ENCODE data around the gene FIGNL2. TPM values are rescaled to one million over a fixed set of nuclear protein-coding genes. Genes with fewer than 3 reads are reported as not detected.

FIGNL2 gene
- total RNA-seq, 1 donor from 2014 or later: 17.8 TPM

DNA sequence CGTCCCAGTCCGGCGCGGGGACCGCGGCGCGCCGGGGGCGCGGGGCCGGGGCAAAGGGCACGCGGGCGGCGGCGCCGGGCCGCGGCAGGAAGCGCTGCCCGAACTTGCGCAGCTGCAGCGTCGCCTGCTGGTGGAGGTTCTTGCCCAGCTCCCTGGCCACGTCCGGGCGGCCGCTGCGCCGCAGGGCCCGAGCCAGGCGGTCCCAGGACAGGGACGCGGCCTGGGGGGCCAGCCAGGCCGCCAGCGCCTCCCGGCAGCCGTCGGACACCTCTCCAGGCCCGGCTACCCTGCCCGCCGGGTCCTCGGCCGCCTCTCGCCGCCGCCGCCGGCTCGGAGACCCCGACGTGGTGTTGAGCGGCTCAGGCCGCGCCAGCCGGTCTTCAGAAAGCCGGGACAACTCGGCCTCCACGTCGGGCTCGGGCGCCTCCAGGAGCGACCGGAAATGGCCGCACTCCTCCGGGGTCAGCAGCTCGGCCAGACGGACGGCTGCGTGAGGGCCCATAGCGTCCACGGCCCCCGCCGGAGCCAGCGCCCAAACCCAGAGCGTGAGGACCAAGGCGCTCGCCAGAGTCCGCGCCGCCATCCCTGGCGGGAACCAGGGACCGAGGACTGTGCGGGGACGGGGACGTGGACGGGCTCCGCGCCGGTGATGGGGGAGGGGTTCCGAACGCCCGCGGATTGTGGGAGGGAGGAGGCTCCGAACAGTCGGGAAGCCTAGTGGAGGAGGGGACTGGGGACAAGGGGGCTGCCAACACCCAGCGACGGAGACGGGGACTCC, 34.0 kb downstream of the FIGNL2 start:
- Mint-ChIP-seq H3K27ac (peak overlapping the region; percentile 67), H3K4me3 (peak overlapping the region; percentile 81), H3K9me3 (no peaks in the 10 kb centered on the region), H3K27me3 (peaks cover 23% of the 10 kb centered on the region), H3K4me1 (ENCODE audit: unreplicated experiment) (peaks cover 9% of the 10 kb centered on the region), H3K36me3 (peaks cover 5% of the 10 kb centered on the region)
- peak; percentile 79 for DNase-seq (ENCODE audit: extremely low spot score, unreplicated experiment)
- TF ChIP-seq, protein P1, sequence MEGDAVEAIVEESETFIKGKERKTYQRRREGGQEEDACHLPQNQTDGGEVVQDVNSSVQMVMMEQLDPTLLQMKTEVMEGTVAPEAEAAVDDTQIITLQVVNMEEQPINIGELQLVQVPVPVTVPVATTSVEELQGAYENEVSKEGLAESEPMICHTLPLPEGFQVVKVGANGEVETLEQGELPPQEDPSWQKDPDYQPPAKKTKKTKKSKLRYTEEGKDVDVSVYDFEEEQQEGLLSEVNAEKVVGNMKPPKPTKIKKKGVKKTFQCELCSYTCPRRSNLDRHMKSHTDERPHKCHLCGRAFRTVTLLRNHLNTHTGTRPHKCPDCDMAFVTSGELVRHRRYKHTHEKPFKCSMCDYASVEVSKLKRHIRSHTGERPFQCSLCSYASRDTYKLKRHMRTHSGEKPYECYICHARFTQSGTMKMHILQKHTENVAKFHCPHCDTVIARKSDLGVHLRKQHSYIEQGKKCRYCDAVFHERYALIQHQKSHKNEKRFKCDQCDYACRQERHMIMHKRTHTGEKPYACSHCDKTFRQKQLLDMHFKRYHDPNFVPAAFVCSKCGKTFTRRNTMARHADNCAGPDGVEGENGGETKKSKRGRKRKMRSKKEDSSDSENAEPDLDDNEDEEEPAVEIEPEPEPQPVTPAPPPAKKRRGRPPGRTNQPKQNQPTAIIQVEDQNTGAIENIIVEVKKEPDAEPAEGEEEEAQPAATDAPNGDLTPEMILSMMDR (conservative IDR thresholded peaks at IDR 0.05): peak; percentile 76

DNA sequence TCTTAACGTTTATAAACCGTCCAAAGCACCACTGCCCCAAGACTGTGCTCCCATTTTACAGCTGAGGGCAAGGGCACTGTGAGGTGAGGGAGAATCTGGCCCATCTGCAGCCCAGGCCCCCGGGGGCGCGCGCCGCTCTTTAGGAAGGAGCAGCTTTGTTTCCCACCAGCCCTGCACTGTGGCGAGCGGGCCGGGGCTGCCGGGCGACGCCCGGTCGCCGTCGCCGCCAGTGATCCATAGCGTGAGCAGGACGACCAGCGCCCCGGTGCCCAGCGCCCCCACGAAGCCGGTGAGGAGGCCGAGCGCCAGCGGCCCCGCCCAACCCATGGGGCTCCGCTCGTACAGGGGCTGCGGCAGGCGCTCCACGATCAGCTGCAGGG, 34.6 kb downstream of the FIGNL2 start:
- no peak for DNase-seq (ENCODE audit: extremely low spot score, unreplicated experiment)
- Mint-ChIP-seq H3K4me1 (ENCODE audit: unreplicated experiment) (peaks cover 9% of the 10 kb centered on the region), H3K4me3 (no peak overlapping the region), H3K27ac (no peak overlapping the region), H3K36me3 (peaks cover 5% of the 10 kb centered on the region), H3K27me3 (peaks cover 23% of the 10 kb centered on the region), H3K9me3 (no peaks in the 10 kb centered on the region)
- TF ChIP-seq, protein P1 (conservative IDR thresholded peaks at IDR 0.05): no peak

DNA sequence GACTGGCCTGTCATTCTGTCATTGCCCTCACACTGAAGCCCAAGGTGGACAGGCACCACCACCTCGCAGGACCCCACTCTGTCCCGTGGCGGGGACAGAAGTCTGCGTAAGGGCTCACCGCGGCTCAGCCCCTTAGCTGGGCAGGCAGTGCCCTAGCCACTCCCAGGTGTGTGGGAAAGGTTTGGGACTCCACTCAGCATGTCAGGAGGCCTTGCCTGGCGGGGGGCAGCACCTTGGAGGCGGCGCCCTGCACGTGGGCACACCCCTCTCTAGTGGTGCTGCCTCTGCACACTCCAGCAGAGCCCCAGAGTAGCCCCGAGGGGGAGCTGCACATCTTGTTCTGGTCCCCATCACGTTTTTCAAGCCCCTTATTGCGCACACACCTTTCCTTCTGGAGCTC, 35.6 kb downstream of the FIGNL2 start:
- Mint-ChIP-seq H3K27ac (peak overlapping the region; percentile 64), H3K4me3 (peak overlapping the region; percentile 77), H3K36me3 (peaks cover 5% of the 10 kb centered on the region), H3K4me1 (ENCODE audit: unreplicated experiment) (peaks cover 9% of the 10 kb centered on the region), H3K9me3 (no peaks in the 10 kb centered on the region), H3K27me3 (peaks cover 23% of the 10 kb centered on the region)
- TF ChIP-seq, protein P1 (conservative IDR thresholded peaks at IDR 0.05): no peak
- no peak for DNase-seq (ENCODE audit: extremely low spot score, unreplicated experiment)

DNA sequence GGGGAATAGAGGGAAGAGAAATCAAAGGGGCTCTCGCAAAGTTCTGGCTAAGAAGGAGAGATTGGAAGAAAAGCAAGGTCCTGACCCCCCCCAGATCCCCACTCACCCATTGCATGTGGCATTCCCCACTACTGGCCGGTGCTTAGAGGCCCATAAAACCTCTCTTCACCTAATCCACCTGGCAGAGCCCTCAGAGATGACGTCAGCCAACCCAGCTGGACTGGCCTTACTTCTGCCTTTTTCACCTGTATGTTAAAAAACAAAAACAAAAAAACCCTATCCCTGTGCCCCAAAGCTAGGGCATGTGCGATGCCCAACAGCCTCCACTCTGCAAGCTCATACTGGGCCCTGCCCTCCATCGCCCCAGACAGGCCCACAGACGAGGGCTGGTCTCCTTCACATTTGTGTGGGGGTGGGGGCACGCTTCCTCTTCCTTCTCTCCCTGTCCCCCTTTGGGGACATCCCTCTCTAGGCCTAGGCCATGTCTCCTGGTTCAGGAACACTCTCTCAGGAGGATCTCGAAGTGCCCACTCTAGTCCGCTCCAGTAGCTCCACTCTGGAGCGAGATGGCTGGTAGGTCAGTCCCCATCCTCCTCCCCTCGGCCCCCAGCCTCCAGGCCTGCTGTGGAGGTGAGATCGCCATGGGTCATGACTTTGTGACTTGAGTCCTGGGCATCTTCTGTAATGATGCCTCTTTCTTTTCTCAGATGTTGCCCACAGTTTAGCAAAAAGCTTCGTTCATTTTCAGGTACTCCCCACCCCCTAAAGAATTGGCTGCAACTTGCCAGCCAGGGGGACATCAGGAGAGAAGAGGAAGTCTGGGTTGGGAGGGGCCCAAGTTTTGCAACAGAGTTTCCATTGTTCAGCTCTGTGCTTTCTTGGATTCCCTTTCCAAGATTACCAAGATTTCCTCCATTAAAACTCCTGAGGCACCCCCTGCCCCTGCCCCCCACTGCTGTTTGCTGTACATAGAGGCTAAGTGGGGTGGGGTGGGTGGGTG, 37.0 kb downstream of the FIGNL2 start:
- TF ChIP-seq, protein P1 (conservative IDR thresholded peaks at IDR 0.05): no peak
- Mint-ChIP-seq H3K27ac (no peak overlapping the region), H3K4me1 (ENCODE audit: unreplicated experiment) (peaks cover 4% of the 10 kb centered on the region), H3K36me3 (no peaks in the 10 kb centered on the region), H3K9me3 (no peaks in the 10 kb centered on the region), H3K27me3 (peaks cover 16% of the 10 kb centered on the region), H3K4me3 (peak overlapping the region; percentile 34)
- no peak for DNase-seq (ENCODE audit: extremely low spot score, unreplicated experiment)

DNA sequence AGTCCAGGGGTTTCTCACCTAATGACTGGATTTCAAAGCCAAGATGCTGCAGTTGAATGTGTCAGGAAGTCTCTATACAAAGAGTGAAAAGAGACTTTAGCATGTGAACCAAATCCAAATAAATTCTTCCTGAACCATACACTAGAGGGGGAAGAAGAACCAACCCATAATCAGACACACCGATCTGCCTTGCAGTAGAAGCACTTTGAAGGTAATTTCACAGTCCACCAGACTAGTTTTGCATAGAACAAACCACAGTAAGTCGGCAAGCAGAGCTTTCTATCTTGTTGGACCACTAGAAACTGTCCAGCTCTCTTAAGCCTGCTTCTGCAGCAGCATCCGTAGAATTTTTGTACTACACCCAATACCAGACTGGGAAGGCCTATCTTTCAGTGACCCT, 39.3 kb downstream of the FIGNL2 start:
- Mint-ChIP-seq H3K36me3 (no peaks in the 10 kb centered on the region), H3K27ac (no peak overlapping the region), H3K4me1 (ENCODE audit: unreplicated experiment) (peaks cover 4% of the 10 kb centered on the region), H3K27me3 (no peaks in the 10 kb centered on the region), H3K4me3 (no peak overlapping the region), H3K9me3 (no peaks in the 10 kb centered on the region)
- DNase-seq (ENCODE audit: extremely low spot score, unreplicated experiment): no peak
- TF ChIP-seq, protein P1 (conservative IDR thresholded peaks at IDR 0.05): no peak
